ENCODE measurements around the gene AGFG1. TPM values are rescaled to one million over a fixed set of nuclear protein-coding genes. Genes with fewer than 3 reads are reported as not detected.

AGFG1 gene
- total RNA-seq, 1 experiment from 2014 or later, result 72.5 TPM

GRCh38 chr2:227474410-227474809 lies 2.5 kb downstream of the AGFG1 start:
- intact Hi-C loops (cut with micrococcal nuclease), result loop anchor here (5.0 to 10.0 kb wide), 3 partner anchors 67 to 390 kb away; no protein-coding TSS in a partner anchor
- Histone ChIP-seq H3K36me3 (ENCODE audit: control insufficient read depth in 1 of 2, insufficient read depth in 2 of 2, low read length in 2 of 2) (no peaks in the 10 kb centered on the region), H3K4me3 (replicated peaks in 1 of 2; ENCODE audit: low read depth in 1 of 2, low read length in 2 of 2) (no peak overlapping the region; a peak in 1 of 4 replicates), H3K79me2 (ENCODE audit: insufficient read depth, low read length) (peaks cover 72% of the 10 kb centered on the region), H3K9me2 (ENCODE audit: insufficient read depth) (no peaks in the 10 kb centered on the region), H3K9ac (ENCODE audit: low read length) (no peak overlapping the region), H3K9me3 (ENCODE audit: control insufficient read depth in 1 of 2, insufficient read depth in 1 of 2, low read depth in 1 of 2, low read length in 2 of 2) (no peaks in the 10 kb centered on the region), H2AFZ (ENCODE audit: low read depth, low read length, poor library complexity, severe bottlenecking) (no peak overlapping the region), H3K27ac (ENCODE audit: low read depth, low read length) (no peak overlapping the region), H3K4me1 (ENCODE audit: control insufficient read depth in 1 of 2, insufficient read depth in 2 of 2, low read length in 2 of 2) (peaks cover 11 to 25% of the 10 kb centered on the region in 2 experiments), H4K20me1 (ENCODE audit: insufficient read depth) (peaks cover 41% of the 10 kb centered on the region; the same call in 1 of the 2 replicates), H3K27me3 (ENCODE audit: insufficient read depth, low read length) (no peaks in the 10 kb centered on the region), H3K4me2 (ENCODE audit: low read length) (peak overlapping the region; percentile 87)
- TF ChIP-seq MAX (IDR thresholded peaks at IDR 0.05) (no peak), SP1 (IDR thresholded peaks at IDR 0.05; ENCODE audit: low read depth) (no peak), EZH2 (IDR thresholded peaks at IDR 0.05) (no peak), POLR2A (IDR thresholded peaks at IDR 0.05; ENCODE audit: borderline replicate concordance, extremely low read depth, insufficient read depth, insufficient read length) (no peak), POLR2AphosphoS5 (IDR thresholded peaks at IDR 0.05; ENCODE audit: low read depth, low read length) (no peak)
- BruUV-seq (replicated peaks), result no TSS peak
- CTCF ChIA-PET, result no interaction called here
- no peak for ATAC-seq
- DNase-seq (ENCODE audit: low read depth, low spot score), result no peak
- RAD21 ChIA-PET (ENCODE audit: low non-redundant PET in 1 of 2, low total read pairs in 2 of 2, uncharacterized antibody in 2 of 2, unreplicated experiment in 2 of 2), result no interaction called here
- POLR2A ChIA-PET, result no interaction called here

- POLR2A ChIA-PET, result no interaction called here
These were observed 5.3 kb downstream of the AGFG1 start for GRCh38 chr2:227477291-227477690.

More at GRCh38 chr2:227477291-227477690, 5.3 kb downstream of the AGFG1 start:
- Histone ChIP-seq H3K9ac (ENCODE audit: low read length) (no peak overlapping the region), H3K27me3 (ENCODE audit: insufficient read depth, low read length) (no peaks in the 10 kb centered on the region), H3K9me3 (ENCODE audit: control insufficient read depth in 1 of 2, insufficient read depth in 1 of 2, low read depth in 1 of 2, low read length in 2 of 2) (no peaks in the 10 kb centered on the region), H3K9me2 (ENCODE audit: insufficient read depth) (no peaks in the 10 kb centered on the region), H3K4me2 (ENCODE audit: low read length) (no peak overlapping the region), H3K4me3 (replicated peaks in 1 of 2; ENCODE audit: low read depth in 1 of 2, low read length in 2 of 2) (no peak overlapping the region), H2AFZ (ENCODE audit: low read depth, low read length, poor library complexity, severe bottlenecking) (no peak overlapping the region), H3K27ac (ENCODE audit: low read depth, low read length) (no peak overlapping the region), H3K36me3 (ENCODE audit: control insufficient read depth in 1 of 2, insufficient read depth in 2 of 2, low read length in 2 of 2) (no peaks in the 10 kb centered on the region), H3K4me1 (ENCODE audit: control insufficient read depth in 1 of 2, insufficient read depth in 2 of 2, low read length in 2 of 2) (peaks cover 11 to 20% of the 10 kb centered on the region in 2 experiments), H4K20me1 (ENCODE audit: insufficient read depth) (peaks cover 56% of the 10 kb centered on the region; the same call in 1 of the 2 replicates), H3K79me2 (ENCODE audit: insufficient read depth, low read length) (peaks cover 100% of the 10 kb centered on the region)
- ATAC-seq (no peak), DNase-seq (ENCODE audit: low read depth, low spot score) (no peak)
- ChIA-PET CTCF (no interaction called here), RAD21 (ENCODE audit: low non-redundant PET in 1 of 2, low total read pairs in 2 of 2, uncharacterized antibody in 2 of 2, unreplicated experiment in 2 of 2) (no interaction called here)
- TF ChIP-seq POLR2A (IDR thresholded peaks at IDR 0.05; ENCODE audit: borderline replicate concordance, extremely low read depth, insufficient read depth, insufficient read length) (no peak), ELF1 (IDR thresholded peaks at IDR 0.05; ENCODE audit: borderline replicate concordance, low read depth) (no peak), YY1 (IDR thresholded peaks at IDR 0.05; ENCODE audit: extremely low read depth, insufficient replicate concordance, low read depth, low read length) (no peak), ZBTB33 (IDR thresholded peaks at IDR 0.05; ENCODE audit: extremely low read depth, insufficient replicate concordance, low read length) (no peak), RAD21 (IDR thresholded peaks at IDR 0.05; ENCODE audit: low read depth) (no peak), CTCF (IDR thresholded peaks at IDR 0.05 in 2 of 3, conservative IDR thresholded peaks at IDR 0.05 in 1 of 3; ENCODE audit: borderline replicate concordance in 1 of 3, insufficient read depth in 1 of 3, low read depth in 2 of 3, low read length in 2 of 3) (no peak), CEBPB (IDR thresholded peaks at IDR 0.05; ENCODE audit: low read depth) (no peak), ZNF274 (IDR thresholded peaks at IDR 0.05; ENCODE audit: low read depth, low read length) (no peak), CBX3 (IDR thresholded peaks at IDR 0.05; ENCODE audit: low read depth) (no peak), EZH2phosphoT487 (IDR thresholded peaks at IDR 0.05; ENCODE audit: borderline replicate concordance) (no peak), JUND (IDR thresholded peaks at IDR 0.05) (no peak), SP1 (IDR thresholded peaks at IDR 0.05; ENCODE audit: low read depth) (no peak), SIN3A (IDR thresholded peaks at IDR 0.05; ENCODE audit: low read depth) (no peak)
- no TSS peak for BruUV-seq (replicated peaks)
- intact Hi-C loops (cut with micrococcal nuclease), result loop anchor here (10.0 kb wide), 2 partner anchors 352 to 388 kb away; no protein-coding TSS in a partner anchor

Data from HCT116 (cell line).